Mammary microvascular endothelial cell (primary cell): ENCODE measurements around the gene OR4C11. TPM values are rescaled to one million over a fixed set of nuclear protein-coding genes. Genes with fewer than 3 reads are reported as not detected.

Source experiments
- total RNA-seq: library from RNA; depleted of rRNA; stranded (reverse); fragments of >200 nt; gene quantifications from 2 replicates; pipeline ENCODE4 v1.2.3, GENCODE V29; 2015

The OR4C11 gene
- not detected in 2 replicates for total RNA-seq

GRCh38 chr11:55607545-55607944 lies at the start of gene OR4C11:
TSS of gene OR4C11 (minus strand) at chr11:55607645. CDS start at chr11:55604373, 3,272 bp downstream.

GRCh38 chr11:55648027-55648426 lies 40.6 kb upstream of the OR4C11 start, which contains the start of gene OR4S2:
TSS of gene OR4S2 (plus strand) at chr11:55648327. CDS start at chr11:55650904, 2,577 bp downstream.

GRCh38 chr11:55634813-55635212 lies 27.4 kb upstream of the OR4C11 start, which contains the start of gene OR4P4:
TSS of gene OR4P4 (plus strand) at chr11:55635113.

GRCh38 chr11:55571828-55572227 lies 35.6 kb downstream of the OR4C11 start, which contains the start of gene OR4C16:
TSS of gene OR4C16 (plus strand) at chr11:55572128. CDS start at chr11:55572128, 0 bp downstream.

GRCh38 chr11:55554169-55554568 lies 53.3 kb downstream of the OR4C11 start, which contains the start of gene OR4C15:
TSS of gene OR4C15 (plus strand) at chr11:55554469. CDS start at chr11:55554469, 0 bp downstream.

Other genes with a start within 250 kb of the OR4C11 start
- not detected in 2 replicates for gene OR4A15, start 239.7 kb downstream of the OR4C11 start, total RNA-seq
- gene OR4C15, start 53.2 kb downstream of the OR4C11 start, total RNA-seq = not detected in 2 replicates
- gene OR4C16, start 35.5 kb downstream of the OR4C11 start, total RNA-seq = not detected in 2 replicates
- gene OR4P4, start 27.5 kb upstream of the OR4C11 start, total RNA-seq = not detected in 2 replicates
- not detected in 2 replicates for gene OR4S2, start 40.7 kb upstream of the OR4C11 start, total RNA-seq
- not detected in 2 replicates for gene OR4C6, start 54.6 kb upstream of the OR4C11 start, total RNA-seq
- gene OR5D13, start 165.8 kb upstream of the OR4C11 start, total RNA-seq = not detected in 2 replicates
- gene OR5D14, start 187.9 kb upstream of the OR4C11 start, total RNA-seq = not detected in 2 replicates
- not detected in 2 replicates for gene OR5L1, start 203.7 kb upstream of the OR4C11 start, total RNA-seq
- gene OR5D18, start 212.0 kb upstream of the OR4C11 start, total RNA-seq = not detected in 2 replicates
- not detected in 2 replicates for gene OR5L2, start 219.6 kb upstream of the OR4C11 start, total RNA-seq
- not detected in 2 replicates for gene OR5D16, start 231.1 kb upstream of the OR4C11 start, total RNA-seq